Smooth muscle cell of the brain vasculature (primary cell): ENCODE data around the gene KCTD4.
"Not testable (repeated sequence)": the region's sequence is repeated elsewhere in the genome, so short reads cannot be mapped to it uniquely, and the experiment has no call there.

ENCODE experiments used
- DNase-seq: peaks from one replicate; pipeline ENCODE4 v3.0.0-alpha.2; 2012; ENCODE audit warnings: low read depth, low spot score

KCTD4 gene

GRCh38 chr13:45200701-45201232, at the start of gene KCTD4:
Gene KCTD4, minus strand, starts transcription at chr13:45201045. Its CDS starts 6,478 bp downstream, at chr13:45194567.
- no peak for DNase-seq

- DNase-seq, result no peak
These were observed 48.8 kb upstream of the KCTD4 start for GRCh38 chr13:45249662-45250061.

GRCh38 chr13:45244736-45245135, 43.9 kb upstream of the KCTD4 start:
- not testable (repeated sequence) for DNase-seq

GRCh38 chr13:45243077-45243476, 42.2 kb upstream of the KCTD4 start:
- no peak for DNase-seq

GRCh38 chr13:45242524-45242923, 41.7 kb upstream of the KCTD4 start:
- no peak for DNase-seq

GRCh38 chr13:45242070-45242469, 41.2 kb upstream of the KCTD4 start:
- no peak for DNase-seq

- DNase-seq, result no peak
These were observed 39.3 kb upstream of the KCTD4 start for GRCh38 chr13:45240143-45240542.

GRCh38 chr13:45238945-45239795, 38.3 kb upstream of the KCTD4 start:
- DNase-seq, result no peak

- DNase-seq, result no peak
These were observed 31.7 kb upstream of the KCTD4 start for GRCh38 chr13:45232591-45232990.

GRCh38 chr13:45231722-45232121, 30.9 kb upstream of the KCTD4 start:
- DNase-seq, result no peak

GRCh38 chr13:45231305-45231704, 30.5 kb upstream of the KCTD4 start:
- DNase-seq, result no peak

- no peak for DNase-seq
These were observed 28.3 kb upstream of the KCTD4 start for GRCh38 chr13:45229172-45229571.

- no peak for DNase-seq
These were observed 27.2 kb upstream of the KCTD4 start for GRCh38 chr13:45228002-45228401.

GRCh38 chr13:45226024-45226423, 25.2 kb upstream of the KCTD4 start:
- no peak for DNase-seq

GRCh38 chr13:45225370-45225769, 24.5 kb upstream of the KCTD4 start:
- no peak for DNase-seq

GRCh38 chr13:45224176-45224575, 23.3 kb upstream of the KCTD4 start:
- DNase-seq, result no peak

GRCh38 chr13:45222919-45223318, 22.1 kb upstream of the KCTD4 start:
- DNase-seq, result no peak

- DNase-seq, result no peak
These were observed 21.7 kb upstream of the KCTD4 start for GRCh38 chr13:45222516-45222915.

GRCh38 chr13:45220403-45220802, 19.6 kb upstream of the KCTD4 start:
- no peak for DNase-seq

GRCh38 chr13:45219938-45220375, 19.1 kb upstream of the KCTD4 start:
- DNase-seq, result no peak

GRCh38 chr13:45219123-45219891, 18.5 kb upstream of the KCTD4 start:
- DNase-seq, result no peak

GRCh38 chr13:45218689-45219088, 17.8 kb upstream of the KCTD4 start:
- DNase-seq, result no peak
